Activated naive CD8-positive, alpha-beta T cell treated with anti-CD3 and anti-CD28 coated beads, Interleukin-2, amount 10 ng/mL, durations not matched to agents 7 days and 5 days (primary cell): ENCODE measurements around the gene KRTAP4-4. TPM values are rescaled to one million over a fixed set of nuclear protein-coding genes. Genes with fewer than 3 reads are reported as not detected.
"Not testable (repeated sequence)": the region's sequence is repeated elsewhere in the genome, so short reads cannot be mapped to it uniquely, and the experiment has no call there.

Experiments
- ATAC-seq: fragments of 150-1000 bp; cut with Tn5 transposase; one replicate; pipeline ENCODE4 v1.10.0; 2021; ENCODE audit warnings: low read depth, moderate library complexity
- POLR2A ChIA-PET: fragments of 350-600 bp; sonication (Branson Sonifier 250); formaldehyde crosslinking; loops from one replicate; lab custom pipeline; 2021; ENCODE audit warnings: antibody characterized with exemption; lab: Charles Lee
- DNase-seq: peaks from one replicate; pipeline ENCODE4 v3.0.0; 2021
- H3K27ac Mint-ChIP-seq: one replicate; pipeline ENCODE4 v1.8.0; 2022; ENCODE audit warnings: mild to moderate bottlenecking, mixed read lengths
- H3K27me3 Mint-ChIP-seq: one replicate; pipeline ENCODE4 v1.8.0; 2022; ENCODE audit warnings: mild to moderate bottlenecking, moderate library complexity, mixed read lengths
- H3K36me3 Mint-ChIP-seq: one replicate; pipeline ENCODE4 v1.8.0; 2021; ENCODE audit warnings: mild to moderate bottlenecking, mixed read lengths
- H3K4me1 Mint-ChIP-seq: one replicate; pipeline ENCODE4 v1.8.0; 2021; ENCODE audit warnings: mixed read lengths
- H3K4me3 Mint-ChIP-seq: one replicate; pipeline ENCODE4 v1.8.0; 2022; ENCODE audit warnings: mild to moderate bottlenecking, moderate library complexity, mixed read lengths
- H3K9me3 Mint-ChIP-seq: one replicate; pipeline ENCODE4 v1.8.0; 2021; ENCODE audit warnings: mixed read lengths
- total RNA-seq, 2 experiments: library from RNA; stranded (reverse); gene quantifications; one replicate each; pipeline ENCODE4 v1.2.3, GENCODE V29; 2021

The KRTAP4-4 gene
- not detected for total RNA-seq

GRCh38 chr17:41160648-41161047 lies at the start of gene KRTAP4-4:
KRTAP4-4 (minus strand) TSS chr17:41160748; CDS start chr17:41160691, 57 bp downstream.
- Mint-ChIP-seq H3K4me3 (no peak within 1 kb of the TSS), H3K9me3 (no peaks in the 10 kb centered on the region), H3K27me3 (no peaks in the 10 kb centered on the region), H3K27ac (no peak within 1 kb of the TSS), H3K36me3 (no peaks in the 10 kb centered on the region), H3K4me1 (no peaks in the 10 kb centered on the region)
- DNase-seq (no peak), ATAC-seq (no peak)
- POLR2A ChIA-PET = no interaction called here

- Mint-ChIP-seq H3K4me3 (no peak overlapping the region), H3K36me3 (no peaks in the 10 kb centered on the region), H3K27me3 (no peaks in the 10 kb centered on the region), H3K27ac (no peak overlapping the region), H3K9me3 (no peaks in the 10 kb centered on the region), H3K4me1 (no peaks in the 10 kb centered on the region)
- ATAC-seq (no peak), DNase-seq (no peak)
- POLR2A ChIA-PET = no interaction called here
Observed at GRCh38 chr17:41199421-41200078, 39.0 kb upstream of the KRTAP4-4 start.

- POLR2A ChIA-PET = no interaction called here
- Mint-ChIP-seq H3K27me3 (no peaks in the 10 kb centered on the region), H3K4me3 (no peak overlapping the region), H3K36me3 (no peaks in the 10 kb centered on the region), H3K9me3 (peaks cover 1% of the 10 kb centered on the region), H3K4me1 (no peaks in the 10 kb centered on the region), H3K27ac (no peak overlapping the region)
- DNase-seq (no peak), ATAC-seq (no peak)
Observed at GRCh38 chr17:41196068-41196467, 35.5 kb upstream of the KRTAP4-4 start.

- H3K27ac Mint-ChIP-seq = no peak overlapping the region
Observed at GRCh38 chr17:41190328-41190727, 29.8 kb upstream of the KRTAP4-4 start.

GRCh38 chr17:41189837-41190318 lies 29.3 kb upstream of the KRTAP4-4 start, which contains the start of gene KRTAP9-1:
KRTAP9-1 (plus strand) TSS chr17:41189887; CDS start chr17:41189887, 0 bp downstream.
- H3K9me3 Mint-ChIP-seq, H3K36me3 Mint-ChIP-seq, H3K4me3 Mint-ChIP-seq, H3K27me3 Mint-ChIP-seq, H3K4me1 Mint-ChIP-seq, H3K27ac Mint-ChIP-seq, ATAC-seq, POLR2A ChIA-PET, DNase-seq: not testable (repeated sequence)

More at GRCh38 chr17:41190328-41190727, 29.8 kb upstream of the KRTAP4-4 start:
- Mint-ChIP-seq H3K36me3 (no peaks in the 10 kb centered on the region), H3K4me1 (no peaks in the 10 kb centered on the region), H3K9me3 (peaks cover 1% of the 10 kb centered on the region), H3K4me3 (no peak overlapping the region), H3K27me3 (peaks cover 3% of the 10 kb centered on the region)
- DNase-seq (no peak), ATAC-seq (no peak)
- POLR2A ChIA-PET = no interaction called here

GRCh38 chr17:41186872-41187271 lies 26.3 kb upstream of the KRTAP4-4 start:
- Mint-ChIP-seq H3K4me3 (no peak overlapping the region), H3K4me1 (no peaks in the 10 kb centered on the region), H3K27me3 (peaks cover 3% of the 10 kb centered on the region), H3K27ac (no peak overlapping the region), H3K36me3 (no peaks in the 10 kb centered on the region), H3K9me3 (no peaks in the 10 kb centered on the region)
- POLR2A ChIA-PET = no interaction called here
- ATAC-seq = no peak
- DNase-seq = no peak

- Mint-ChIP-seq H3K9me3 (no peaks in the 10 kb centered on the region), H3K36me3 (no peaks in the 10 kb centered on the region), H3K4me1 (no peaks in the 10 kb centered on the region), H3K27me3 (peaks cover 3% of the 10 kb centered on the region), H3K4me3 (no peak overlapping the region), H3K27ac (no peak overlapping the region)
- no peak for DNase-seq
- no peak for ATAC-seq
- POLR2A ChIA-PET = no interaction called here
Observed at GRCh38 chr17:41185001-41185400, 24.5 kb upstream of the KRTAP4-4 start.

- no peak within 1 kb of the TSS for H3K4me3 Mint-ChIP-seq
- no peaks in the 10 kb centered on the region for H3K4me1 Mint-ChIP-seq
Observed at GRCh38 chr17:41184480-41184961, 24.0 kb upstream of the KRTAP4-4 start, which contains the start of gene KRTAP4-1. KRTAP4-1 (minus strand) TSS chr17:41184911; CDS start chr17:41184854, 57 bp downstream.

GRCh38 chr17:41178843-41179616 lies 18.5 kb upstream of the KRTAP4-4 start:
- ATAC-seq (no peak), DNase-seq (no peak)
- no peaks in the 10 kb centered on the region for H3K4me1 Mint-ChIP-seq
- no peak overlapping the region for H3K27ac Mint-ChIP-seq
- H3K4me3 Mint-ChIP-seq = no peak overlapping the region
- no peaks in the 10 kb centered on the region for H3K27me3 Mint-ChIP-seq
- no peaks in the 10 kb centered on the region for H3K36me3 Mint-ChIP-seq
- POLR2A ChIA-PET = no interaction called here
- H3K9me3 Mint-ChIP-seq = no peaks in the 10 kb centered on the region

More at GRCh38 chr17:41184480-41184961, 24.0 kb upstream of the KRTAP4-4 start, which contains the start of gene KRTAP4-1:
- POLR2A ChIA-PET = no interaction called here
- no peaks in the 10 kb centered on the region for H3K9me3 Mint-ChIP-seq
- no peaks in the 10 kb centered on the region for H3K36me3 Mint-ChIP-seq
- DNase-seq (no peak), ATAC-seq (no peak)
- H3K27me3 Mint-ChIP-seq = peaks cover 3% of the 10 kb centered on the region
- no peak within 1 kb of the TSS for H3K27ac Mint-ChIP-seq

GRCh38 chr17:41178341-41178740 lies 17.8 kb upstream of the KRTAP4-4 start:
- Mint-ChIP-seq H3K36me3 (no peaks in the 10 kb centered on the region), H3K4me1 (no peaks in the 10 kb centered on the region), H3K27ac (no peak overlapping the region), H3K27me3 (no peaks in the 10 kb centered on the region), H3K9me3 (no peaks in the 10 kb centered on the region), H3K4me3 (no peak overlapping the region)
- no peak for DNase-seq
- POLR2A ChIA-PET = no interaction called here
- ATAC-seq = no peak

GRCh38 chr17:41177727-41178271 lies 17.3 kb upstream of the KRTAP4-4 start, which contains the start of gene KRTAP4-2:
KRTAP4-2 (minus strand) TSS chr17:41178221; CDS start chr17:41178164, 57 bp downstream.
- Mint-ChIP-seq H3K9me3 (no peaks in the 10 kb centered on the region), H3K27me3 (no peaks in the 10 kb centered on the region), H3K4me1 (no peaks in the 10 kb centered on the region), H3K27ac (no peak within 1 kb of the TSS), H3K4me3 (no peak within 1 kb of the TSS), H3K36me3 (no peaks in the 10 kb centered on the region)
- no peak for ATAC-seq
- POLR2A ChIA-PET = no interaction called here
- DNase-seq = no peak

- H3K36me3 Mint-ChIP-seq = no peaks in the 10 kb centered on the region
- no peak overlapping the region for H3K27ac Mint-ChIP-seq
- DNase-seq (no peak), ATAC-seq (no peak)
- H3K4me1 Mint-ChIP-seq = no peaks in the 10 kb centered on the region
- H3K9me3 Mint-ChIP-seq = no peaks in the 10 kb centered on the region
- no peaks in the 10 kb centered on the region for H3K27me3 Mint-ChIP-seq
- POLR2A ChIA-PET = no interaction called here
- H3K4me3 Mint-ChIP-seq = no peak overlapping the region
Observed at GRCh38 chr17:41176744-41177387, 16.3 kb upstream of the KRTAP4-4 start.

- no peak overlapping the region for H3K4me3 Mint-ChIP-seq
- H3K9me3 Mint-ChIP-seq = no peaks in the 10 kb centered on the region
- H3K27me3 Mint-ChIP-seq = no peaks in the 10 kb centered on the region
- no peak overlapping the region for H3K27ac Mint-ChIP-seq
- ATAC-seq = no peak
- no peaks in the 10 kb centered on the region for H3K36me3 Mint-ChIP-seq
- POLR2A ChIA-PET = no interaction called here
- H3K4me1 Mint-ChIP-seq = no peaks in the 10 kb centered on the region
- no peak for DNase-seq
Observed at GRCh38 chr17:41171886-41172285, 11.3 kb upstream of the KRTAP4-4 start.
